K562 (cell line): ENCODE data around the gene FYB1. TPM values are rescaled to one million over a fixed set of nuclear protein-coding genes. Genes with fewer than 3 reads are reported as not detected.

Experiments used
- BACH1 ChIP-seq: fragments of 200-800 bp; sonication (Bioruptor generic); IDR thresholded peaks from 2 replicates; pipeline ENCODE4 v1.6.1; 2016; ENCODE audit warnings: missing genetic modification characterization, missing compliant biosample characterization
- BRD4 ChIP-seq: fragments of 200-600 bp; sonication (generic); IDR thresholded peaks from 2 replicates; pipeline ENCODE4 v1.6.1; 2017; ENCODE audit warnings: inconsistent platforms
- CEBPG ChIP-seq, 3 experiments: fragments of 200-800 bp in 1 of 3; sonication (Bioruptor generic) in 1 of 3; sonication (generic) in 1 of 3; formaldehyde crosslinking in 1 of 3; IDR thresholded peaks in 2 of 3; conservative IDR thresholded peaks in 1 of 3; 2 replicates each; pipeline versions ENCODE4 v1.6.1 to v1.8.0; 2016 to 2022; ENCODE audit warnings: missing compliant biosample characterization in 2 of 3, missing genetic modification characterization in 2 of 3, mild to moderate bottlenecking in 1 of 3, missing genetic modification reagents in 1 of 3
- EP300 ChIP-seq: IDR thresholded peaks from 2 replicates; pipeline ENCODE4 v1.6.1; 2012; ENCODE audit warnings: low read length, improper control_type of control experiment
- HDAC8 ChIP-seq: fragments of 450-650 bp; IDR thresholded peaks from 2 replicates; pipeline ENCODE4 v1.6.1; 2016; ENCODE audit warnings: mild to moderate bottlenecking, missing genetic modification characterization, moderate library complexity, missing compliant biosample characterization
- KHSRP ChIP-seq: fragments of 450-650 bp; IDR thresholded peaks from 2 replicates; pipeline ENCODE4 v1.6.1; 2017
- LCOR ChIP-seq: sonication (generic); formaldehyde crosslinking; IDR thresholded peaks from 2 replicates; pipeline ENCODE4 v1.8.0; 2022; ENCODE audit warnings: mild to moderate bottlenecking, missing genetic modification reagents
- PHB2 ChIP-seq: fragments of 450-650 bp; IDR thresholded peaks from 2 replicates; pipeline ENCODE4 v1.6.1; 2017; ENCODE audit warnings: low read depth
- SMARCA4 ChIP-seq: fragments of 450-650 bp; IDR thresholded peaks from 2 replicates; pipeline ENCODE4 v1.6.1; 2016
- SMARCA5 ChIP-seq: fragments of 450-650 bp; IDR thresholded peaks from 2 replicates; pipeline ENCODE4 v1.6.1; 2016
- SRSF9 ChIP-seq: fragments of 200-400 bp; formaldehyde crosslinking; IDR thresholded peaks from 2 replicates; pipeline ENCODE4 v1.6.1; 2017; ENCODE audit warnings: low read depth, low read length, borderline replicate concordance
- TBL1XR1 ChIP-seq, 2 experiments: IDR thresholded peaks; 2 replicates each; pipeline ENCODE4 v1.6.1; 2012; ENCODE audit warnings: improper control_type of control experiment in 2 of 2, low read length in 2 of 2, mild to moderate bottlenecking in 1 of 2
- THRAP3 ChIP-seq: fragments of 450-650 bp; IDR thresholded peaks from 2 replicates; pipeline ENCODE4 v1.6.1; 2016; ENCODE audit warnings: mild to moderate bottlenecking, inconsistent platforms, borderline replicate concordance
- ZC3H8 ChIP-seq: fragments of 450-650 bp; IDR thresholded peaks from 2 replicates; pipeline ENCODE4 v1.6.1; 2017
- ZFX ChIP-seq: sonication (generic); formaldehyde crosslinking; IDR thresholded peaks from 2 replicates; pipeline ENCODE4 v1.8.0; 2022; ENCODE audit warnings: mild to moderate bottlenecking, missing genetic modification reagents, moderate library complexity
- ZNF77 ChIP-seq: fragments of 250-450 bp; sonication (Bioruptor Pico); IDR thresholded peaks from 2 replicates; pipeline ENCODE4 v1.5.0; 2020
- ZNF778 ChIP-seq: fragments of 450-650 bp; formaldehyde crosslinking; IDR thresholded peaks from 2 replicates; pipeline ENCODE4 v1.4.0; 2020; ENCODE audit warnings: mild to moderate bottlenecking, moderate library complexity
- polyA plus RNA-seq, 8 experiments: library from polyadenylated mRNA; depleted of rRNA in 4 of 8; stranded (reverse) in 5 of 8; unstranded in 3 of 8; fragments of >200 nt; fragmentation: Nextera tagmentation in 2 of 8; fragmentation: Illumina TruSeq in 1 of 8; extraction: Ambion mirVana in 2 of 8; extraction: Trizol in 1 of 8; gene quantifications; 2 replicates each; pipeline versions ENCODE4 v1.2.1 to v1.2.3, GENCODE V29; 2011 to 2014; ENCODE audit warnings: inconsistent platforms in 1 of 8, missing spikeins in 1 of 8
- total RNA-seq, 7 experiments: library from RNA; depleted of rRNA in 6 of 7; stranded (reverse); fragments of >200 nt in 6 of 7; fragmentation: Illumina TruSeq in 2 of 7; extraction: Trizol in 2 of 7; gene quantifications; 2 replicates each; pipeline versions ENCODE4 v1.2.1 to v1.2.3, GENCODE V29; 2011 to 2021; ENCODE audit warnings: low replicate concordance in 1 of 7
- TF ChIP-seq, protein P1 (sequence below): fragments of 150-350 bp; IDR thresholded peaks from 2 replicates; pipeline ENCODE4 v1.6.1; 2014; ENCODE audit warnings: low read depth, mild to moderate bottlenecking, low read length, borderline replicate concordance
- TF ChIP-seq, protein P2 (sequence below): sonication (generic); IDR thresholded peaks from 2 replicates; pipeline ENCODE4 v1.6.1; 2016
- TF ChIP-seq, protein P3 (sequence below): fragments of 450-650 bp; formaldehyde crosslinking; IDR thresholded peaks from 2 replicates; pipeline ENCODE4 v1.4.0; 2022; ENCODE audit warnings: mild to moderate bottlenecking, moderate library complexity
- TF ChIP-seq, protein P4 (sequence below): sonication (generic); formaldehyde crosslinking; IDR thresholded peaks from 2 replicates; pipeline ENCODE4 v1.8.0; 2022; ENCODE audit warnings: mild to moderate bottlenecking, missing genetic modification reagents

The FYB1 gene
- total and polyA plus RNA-seq, 9 of the 15 experiments (the other 6 are each of a cell fraction or from before 2014, with no cell fraction given) = 4.7 to 31.5 (median 9.7) TPM

DNA sequence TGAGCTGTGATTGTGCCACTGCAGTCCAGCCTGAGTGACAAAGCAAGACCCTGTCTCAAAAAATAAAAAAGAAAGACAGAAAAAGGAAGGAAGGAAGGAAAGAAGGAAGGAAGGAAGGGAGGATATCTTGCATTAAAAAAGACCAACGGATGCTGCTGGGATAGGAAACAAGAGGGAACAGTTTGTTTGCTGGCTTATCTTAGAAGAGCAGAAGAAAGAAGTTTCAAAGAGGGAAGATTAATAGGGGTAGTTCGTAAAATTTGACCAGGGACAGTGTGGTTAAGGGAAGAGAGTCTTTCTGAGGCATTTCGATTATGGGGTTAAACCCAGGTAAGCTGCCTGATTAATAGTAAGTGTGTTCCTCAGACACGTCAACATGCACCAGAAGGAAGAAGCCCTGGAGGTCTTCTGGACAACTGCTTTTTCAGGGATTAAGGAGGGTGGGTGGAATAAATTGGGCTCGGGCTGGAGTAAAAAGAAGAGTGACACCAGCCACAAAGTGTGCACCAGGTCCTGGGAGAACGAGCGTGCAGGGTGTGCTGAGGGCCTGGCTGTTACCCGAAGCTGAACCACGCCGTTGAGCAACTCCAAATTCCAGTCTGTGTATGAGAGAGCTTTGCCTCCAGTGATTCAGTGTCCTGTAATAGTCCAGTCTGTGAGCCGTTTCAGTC lies 24.8 kb downstream of the FYB1 start (continued):
- TF ChIP-seq CEBPG (CRISPR knock-in tag; IDR thresholded peaks at IDR 0.05) = peak; percentile 58; the same call in 1 of the 2 replicates
- peak; percentile 20 to 69; a peak in 2 of 4 replicates for TF ChIP-seq CEBPG (tag; conservative IDR thresholded peaks at IDR 0.05 in 1 of 2, IDR thresholded peaks at IDR 0.05 in 1 of 2)
- no peak for TF ChIP-seq ZFX (CRISPR knock-in tag)
- TF ChIP-seq ZC3H8 = peak; percentile 80
- no peak for TF ChIP-seq SRSF9
- TF ChIP-seq, protein P1, sequence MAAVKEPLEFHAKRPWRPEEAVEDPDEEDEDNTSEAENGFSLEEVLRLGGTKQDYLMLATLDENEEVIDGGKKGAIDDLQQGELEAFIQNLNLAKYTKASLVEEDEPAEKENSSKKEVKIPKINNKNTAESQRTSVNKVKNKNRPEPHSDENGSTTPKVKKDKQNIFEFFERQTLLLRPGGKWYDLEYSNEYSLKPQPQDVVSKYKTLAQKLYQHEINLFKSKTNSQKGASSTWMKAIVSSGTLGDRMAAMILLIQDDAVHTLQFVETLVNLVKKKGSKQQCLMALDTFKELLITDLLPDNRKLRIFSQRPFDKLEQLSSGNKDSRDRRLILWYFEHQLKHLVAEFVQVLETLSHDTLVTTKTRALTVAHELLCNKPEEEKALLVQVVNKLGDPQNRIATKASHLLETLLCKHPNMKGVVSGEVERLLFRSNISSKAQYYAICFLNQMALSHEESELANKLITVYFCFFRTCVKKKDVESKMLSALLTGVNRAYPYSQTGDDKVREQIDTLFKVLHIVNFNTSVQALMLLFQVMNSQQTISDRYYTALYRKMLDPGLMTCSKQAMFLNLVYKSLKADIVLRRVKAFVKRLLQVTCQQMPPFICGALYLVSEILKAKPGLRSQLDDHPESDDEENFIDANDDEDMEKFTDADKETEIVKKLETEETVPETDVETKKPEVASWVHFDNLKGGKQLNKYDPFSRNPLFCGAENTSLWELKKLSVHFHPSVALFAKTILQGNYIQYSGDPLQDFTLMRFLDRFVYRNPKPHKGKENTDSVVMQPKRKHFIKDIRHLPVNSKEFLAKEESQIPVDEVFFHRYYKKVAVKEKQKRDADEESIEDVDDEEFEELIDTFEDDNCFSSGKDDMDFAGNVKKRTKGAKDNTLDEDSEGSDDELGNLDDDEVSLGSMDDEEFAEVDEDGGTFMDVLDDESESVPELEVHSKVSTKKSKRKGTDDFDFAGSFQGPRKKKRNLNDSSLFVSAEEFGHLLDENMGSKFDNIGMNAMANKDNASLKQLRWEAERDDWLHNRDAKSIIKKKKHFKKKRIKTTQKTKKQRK = no peak
- TF ChIP-seq ZNF77 (CRISPR knock-in tag) = no peak
- TF ChIP-seq HDAC8 (tag) = no peak
- TF ChIP-seq, protein P2, sequence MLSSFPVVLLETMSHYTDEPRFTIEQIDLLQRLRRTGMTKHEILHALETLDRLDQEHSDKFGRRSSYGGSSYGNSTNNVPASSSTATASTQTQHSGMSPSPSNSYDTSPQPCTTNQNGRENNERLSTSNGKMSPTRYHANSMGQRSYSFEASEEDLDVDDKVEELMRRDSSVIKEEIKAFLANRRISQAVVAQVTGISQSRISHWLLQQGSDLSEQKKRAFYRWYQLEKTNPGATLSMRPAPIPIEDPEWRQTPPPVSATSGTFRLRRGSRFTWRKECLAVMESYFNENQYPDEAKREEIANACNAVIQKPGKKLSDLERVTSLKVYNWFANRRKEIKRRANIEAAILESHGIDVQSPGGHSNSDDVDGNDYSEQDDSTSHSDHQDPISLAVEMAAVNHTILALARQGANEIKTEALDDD = peak; percentile 96
- TF ChIP-seq BRD4 = no peak
- peak; percentile 57; the same call in 1 of the 2 replicates for TF ChIP-seq THRAP3
- peak; percentile 97 for TF ChIP-seq SMARCA4
- peak; percentile 97 for TF ChIP-seq EP300
- TF ChIP-seq PHB2 = peak; percentile 91
- 0 out of 2 replicates have a peak, but pooled peaks have one; percentile 44 for TF ChIP-seq SMARCA5
- TF ChIP-seq KHSRP = peak; percentile 72
- TF ChIP-seq ZNF778 = no peak
- no peak for TF ChIP-seq BACH1 (tag)
- 0 out of 2 replicates have a peak, but pooled peaks have one; percentile 45 for TF ChIP-seq LCOR
- TF ChIP-seq, protein P3, sequence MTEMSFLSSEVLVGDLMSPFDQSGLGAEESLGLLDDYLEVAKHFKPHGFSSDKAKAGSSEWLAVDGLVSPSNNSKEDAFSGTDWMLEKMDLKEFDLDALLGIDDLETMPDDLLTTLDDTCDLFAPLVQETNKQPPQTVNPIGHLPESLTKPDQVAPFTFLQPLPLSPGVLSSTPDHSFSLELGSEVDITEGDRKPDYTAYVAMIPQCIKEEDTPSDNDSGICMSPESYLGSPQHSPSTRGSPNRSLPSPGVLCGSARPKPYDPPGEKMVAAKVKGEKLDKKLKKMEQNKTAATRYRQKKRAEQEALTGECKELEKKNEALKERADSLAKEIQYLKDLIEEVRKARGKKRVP (CRISPR knock-in tag) = no peak; the same call in 1 of the 2 replicates
- TF ChIP-seq, protein P4, sequence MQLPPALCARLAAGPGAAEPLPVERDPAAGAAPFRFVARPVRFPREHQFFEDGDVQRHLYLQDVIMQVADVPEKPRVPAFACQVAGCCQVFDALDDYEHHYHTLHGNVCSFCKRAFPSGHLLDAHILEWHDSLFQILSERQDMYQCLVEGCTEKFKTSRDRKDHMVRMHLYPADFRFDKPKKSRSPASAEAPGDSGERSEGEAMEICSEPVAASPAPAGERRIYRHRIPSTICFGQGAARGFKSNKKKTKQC = no peak
- TF ChIP-seq TBL1XR1 (IDR thresholded peaks at IDR 0.05; ENCODE audit: low read length in 2 of 2) = peak; percentile 51 to 64; a peak in 2 of 4 replicates
